GM12891 (cell line): ENCODE results near the gene SDR39U1.

Experiments used
- DNase-seq: peaks from one replicate; pipeline ENCODE4 v3.0.0; 2011; ENCODE audit warnings: low spot score; ENCODE audit not compliant: insufficient read length
- FAIRE-seq: peaks from 2 replicates; lab custom pipeline; 2011; peaks lifted over from hg19 to GRCh38; lab: Jason Lieb, UNC
- PAX5 ChIP-seq: IDR thresholded peaks from 2 replicates; pipeline ENCODE4 v1.6.1; 2011; ENCODE audit warnings: low read length, moderate library complexity, mild to moderate bottlenecking; ENCODE audit not compliant: insufficient read depth, severe bottlenecking
- POLR2A ChIP-seq: IDR thresholded peaks from 2 replicates; pipeline ENCODE4 v1.6.1; 2011; ENCODE audit warnings: low read depth, low read length, control low read depth
- POLR2AphosphoS5 ChIP-seq: IDR thresholded peaks from 2 replicates; pipeline ENCODE4 v1.6.1; 2011; ENCODE audit warnings: low read depth, low read length, control low read depth
- POU2F2 ChIP-seq: IDR thresholded peaks from 2 replicates; pipeline ENCODE4 v1.6.1; 2011; ENCODE audit warnings: low read depth, mild to moderate bottlenecking, control low read depth, low read length, moderate library complexity
- SPI1 ChIP-seq: IDR thresholded peaks from 2 replicates; pipeline ENCODE4 v1.6.1; 2011; ENCODE audit warnings: low read depth, low read length, control low read depth
- TAF1 ChIP-seq: IDR thresholded peaks from 2 replicates; pipeline ENCODE4 v1.6.1; 2011; ENCODE audit warnings: low read depth, low read length, control low read depth

Gene SDR39U1

GRCh38 chr14:24435998-24436354, 6.6 kb downstream of the SDR39U1 start:
- no peak for FAIRE-seq
- no peak for DNase-seq
- TF ChIP-seq SPI1 (no peak), POU2F2 (no peak), POLR2A (no peak), POLR2AphosphoS5 (no peak), PAX5 (no peak), TAF1 (no peak)

DNA sequence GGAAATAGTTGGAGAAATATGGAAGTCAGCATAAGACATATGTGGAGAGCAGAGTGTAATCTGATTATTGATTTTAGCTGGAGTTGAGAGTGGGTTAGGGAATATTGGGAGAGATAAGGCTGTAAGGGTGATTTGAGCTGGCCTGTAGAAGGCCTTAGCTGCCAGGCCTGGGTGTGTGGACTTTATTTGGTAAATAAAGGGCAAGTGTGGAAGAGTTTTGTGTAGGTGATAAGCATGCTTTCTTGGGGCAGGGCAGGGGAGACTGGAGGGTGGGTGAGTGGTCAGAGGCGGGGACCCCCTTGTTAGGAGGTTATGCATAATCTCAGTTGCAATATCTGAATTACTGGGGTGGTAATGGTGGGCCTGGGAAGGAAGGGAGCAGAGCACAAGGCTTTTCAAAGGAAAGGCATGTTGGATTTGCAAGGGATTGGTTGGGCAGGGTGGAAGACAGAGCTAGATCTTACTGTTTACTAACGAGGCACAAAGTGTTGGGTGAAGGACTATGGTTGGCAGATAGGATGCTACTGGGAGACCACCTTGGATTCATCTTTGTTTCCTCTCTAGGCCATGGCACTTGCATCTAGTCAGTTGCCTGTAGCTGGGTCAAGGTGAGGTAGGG, 7.3 kb downstream of the SDR39U1 start:
- no peak for FAIRE-seq
- 0 out of 2 replicates have a peak, but pooled peaks have one; percentile 43 for TF ChIP-seq POLR2AphosphoS5
- TF ChIP-seq TAF1: no peak
- TF ChIP-seq PAX5: no peak
- TF ChIP-seq POLR2A: peak; percentile 54; the same call in 1 of the 2 replicates
- TF ChIP-seq SPI1: no peak
- TF ChIP-seq POU2F2: no peak
- no peak for DNase-seq

GRCh38 chr14:24434676-24435075, 7.9 kb downstream of the SDR39U1 start:
- no peak for DNase-seq
- TF ChIP-seq POLR2A (no peak), POU2F2 (no peak), SPI1 (no peak), TAF1 (no peak), PAX5 (no peak), POLR2AphosphoS5 (no peak)

GRCh38 chr14:24434036-24434435, 8.5 kb downstream of the SDR39U1 start:
- TF ChIP-seq TAF1: no peak
- TF ChIP-seq SPI1: no peak
- TF ChIP-seq POLR2A: no peak
- no peak for TF ChIP-seq PAX5
- FAIRE-seq (no peak), DNase-seq (no peak)

More at GRCh38 chr14:24434676-24435075, 7.9 kb downstream of the SDR39U1 start:
- FAIRE-seq: no peak

GRCh38 chr14:24432259-24433131, 10.1 kb downstream of the SDR39U1 start:
- FAIRE-seq (no peak), DNase-seq (no peak)
- TF ChIP-seq POLR2AphosphoS5 (0 out of 2 replicates have a peak, but pooled peaks have one; percentile 24), POU2F2 (no peak)

DNA sequence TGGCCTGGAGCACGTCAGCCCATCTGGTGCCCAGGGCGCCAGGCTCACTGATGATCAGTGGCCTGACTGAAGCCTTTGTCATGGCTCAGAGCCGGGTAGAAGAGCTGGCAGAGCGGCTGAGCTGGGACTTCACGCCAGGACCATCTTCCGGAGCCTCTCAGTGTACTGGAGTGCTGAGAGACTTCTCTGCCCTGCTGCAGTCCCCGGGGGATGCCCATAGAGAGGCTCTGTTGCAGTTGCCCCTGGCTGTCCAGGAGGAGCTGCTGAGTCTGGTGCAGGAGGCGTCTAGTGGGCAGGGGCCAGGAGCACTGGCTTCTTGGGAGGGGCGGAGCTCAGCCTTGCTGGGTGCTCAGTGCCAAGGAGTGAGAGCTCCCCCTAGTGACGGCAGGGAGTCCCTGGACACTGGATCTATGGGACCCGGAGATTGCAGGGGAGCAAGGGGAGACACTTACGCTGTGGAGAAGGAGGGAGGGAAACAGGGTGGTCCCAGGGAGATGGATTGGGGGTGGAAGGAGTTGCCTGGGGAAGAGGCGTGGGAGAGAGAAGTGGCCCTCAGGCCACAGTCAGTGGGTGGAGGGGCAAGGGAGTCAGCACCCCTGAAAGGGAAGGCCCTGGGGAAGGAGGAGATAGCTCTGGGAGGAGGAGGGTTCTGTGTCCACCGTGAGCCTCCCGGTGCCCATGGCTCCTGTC, 10.9 kb downstream of the SDR39U1 start:
- TF ChIP-seq TAF1: no peak
- no peak for TF ChIP-seq PAX5
- TF ChIP-seq POU2F2: no peak
- TF ChIP-seq POLR2AphosphoS5: no peak; the same call in 1 of the 2 replicates
- no peak; the same call in 1 of the 2 replicates for TF ChIP-seq POLR2A
- TF ChIP-seq SPI1: no peak
- peak; percentile 89 for DNase-seq
- FAIRE-seq: peak; percentile 74

- peak; percentile 68 for FAIRE-seq
These were observed 11.7 kb downstream of the SDR39U1 start for GRCh38 chr14:24430682-24431568.

DNA sequence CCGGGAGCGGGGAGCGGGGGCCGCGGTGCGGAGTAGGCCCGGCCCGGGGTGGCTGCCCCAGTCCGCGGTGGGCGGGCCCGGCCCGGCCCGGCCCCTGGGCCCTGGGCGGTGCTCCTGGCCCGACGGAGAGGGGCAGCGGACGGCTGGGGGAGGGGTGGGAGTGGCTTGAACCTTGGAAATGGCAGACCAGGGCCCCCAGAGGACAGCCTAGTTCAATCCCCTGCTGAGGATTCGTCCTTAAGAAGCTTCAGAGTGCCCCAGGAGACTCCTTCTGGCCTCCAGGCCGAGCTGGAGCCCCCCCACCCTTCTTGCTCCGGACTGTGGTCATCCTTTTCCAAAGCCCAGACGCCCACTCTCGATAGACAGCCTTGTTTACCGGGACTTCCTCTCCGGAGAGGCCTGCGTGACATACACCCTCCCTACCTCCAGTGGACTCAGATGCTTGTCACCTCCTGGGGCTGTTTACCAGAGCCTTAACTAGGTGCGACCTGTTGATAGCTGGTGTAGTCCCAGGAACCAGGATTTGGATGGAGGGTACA, 12.4 kb downstream of the SDR39U1 start:
- peak; percentile 72 for DNase-seq
- TF ChIP-seq PAX5 (no peak), POU2F2 (no peak), SPI1 (peak; percentile 62)
- FAIRE-seq: no peak

More at GRCh38 chr14:24430682-24431568, 11.7 kb downstream of the SDR39U1 start:
- TF ChIP-seq POLR2AphosphoS5: peak; percentile 12; the same call in 1 of the 2 replicates
- no peak for TF ChIP-seq POU2F2
- 0 out of 2 replicates have a peak, but pooled peaks have one; percentile 33 for TF ChIP-seq TAF1
- peak; percentile 54; the same call in 1 of the 2 replicates for TF ChIP-seq POLR2A
- no peak for TF ChIP-seq SPI1
- no peak for TF ChIP-seq PAX5
- peak; percentile 55 for DNase-seq
